Neural cell (in vitro differentiated cells): ENCODE results near the gene CAPN12. TPM values are rescaled to one million over a fixed set of nuclear protein-coding genes. Genes with fewer than 3 reads are reported as not detected.

ENCODE experiments used
- H2AFZ ChIP-seq: fragments of 200-600, 300-800 bp; sonication (generic), shearing (Covaris generic); 2 replicates; pipeline ENCODE4 v1.6.0; 2014; ENCODE audit warnings: low read depth, mild to moderate bottlenecking, antibody characterized with exemption, low read length, moderate library complexity
- H3F3A ChIP-seq: fragments of 200-600 bp; shearing (Covaris generic); 2 replicates; pipeline ENCODE4 v1.6.1; 2016; ENCODE audit warnings: mild to moderate bottlenecking, moderate library complexity, mixed read lengths, antibody characterized with exemption, low read length; ENCODE audit not compliant: insufficient read depth, poor library complexity, severe bottlenecking
- H3K27ac ChIP-seq: fragments of 200-600, 300-800 bp; sonication (generic), shearing (Covaris generic); 2 replicates; pipeline ENCODE4 v1.5.1; 2014; ENCODE audit warnings: mild to moderate bottlenecking, low read length, moderate library complexity
- H3K27me3 ChIP-seq: fragments of 300-800, 200-600 bp; sonication (generic), shearing (Covaris generic); 2 replicates; pipeline ENCODE4 v1.6.0; 2014; ENCODE audit warnings: mild to moderate bottlenecking, low read depth, low read length, moderate library complexity; ENCODE audit not compliant: insufficient read depth
- H3K36me3 ChIP-seq: fragments of 300-800, 200-600 bp; sonication (generic), shearing (Covaris generic); 2 replicates; pipeline ENCODE4 v1.5.1; 2014; ENCODE audit warnings: mild to moderate bottlenecking, antibody characterized with exemption, low read length, moderate library complexity; ENCODE audit not compliant: insufficient read depth
- H3K4me2 ChIP-seq: fragments of 300-800, 200-600 bp; sonication (generic), shearing (Covaris generic); 2 replicates; pipeline ENCODE4 v1.6.0; 2014; ENCODE audit warnings: mild to moderate bottlenecking, low read length
- H3K4me3 ChIP-seq: fragments of 300-800, 200-600 bp; sonication (generic), shearing (Covaris generic); 2 replicates; pipeline ENCODE4 v1.5.1; 2014; ENCODE audit warnings: mild to moderate bottlenecking, low read length, moderate library complexity
- H3K79me2 ChIP-seq: fragments of 200-600 bp; shearing (Covaris generic); replicated peaks from 2 replicates; pipeline ENCODE4 v1.6.0; 2014; ENCODE audit warnings: mild to moderate bottlenecking, low read length, moderate library complexity; ENCODE audit not compliant: insufficient read depth
- H3K9ac ChIP-seq: fragments of 300-800, 200-600 bp; sonication (generic), shearing (Covaris generic); 2 replicates; pipeline ENCODE4 v1.6.1; 2016; ENCODE audit warnings: mild to moderate bottlenecking, low read length, mixed read lengths
- H3K9me2 ChIP-seq: fragments of 200-600 bp; shearing (Covaris generic); 2 replicates; pipeline ENCODE4 v1.6.1; 2016; ENCODE audit warnings: mild to moderate bottlenecking, low read length, mixed read lengths; ENCODE audit not compliant: insufficient read depth
- H3K9me3 ChIP-seq: fragments of 200-600, 300-800 bp; sonication (generic), shearing (Covaris generic); 2 replicates; pipeline ENCODE4 v1.6.1; 2016; ENCODE audit warnings: mild to moderate bottlenecking, mixed run types, low read length, moderate library complexity, mixed read lengths
- H4K20me1 ChIP-seq: fragments of 200-600 bp; shearing (Covaris generic); 2 replicates; pipeline ENCODE4 v1.6.1; 2016; ENCODE audit warnings: mild to moderate bottlenecking, mixed run types; ENCODE audit not compliant: insufficient read depth
- CTCF ChIP-seq: fragments of 450-650 bp; IDR thresholded peaks from 2 replicates; pipeline ENCODE4 v1.5.1; 2014; ENCODE audit warnings: antibody characterized with exemption, mild to moderate bottlenecking, moderate library complexity; ENCODE audit not compliant: poor library complexity, severe bottlenecking
- EP300 ChIP-seq: fragments of 450-650 bp; conservative IDR thresholded peaks from 2 replicates; pipeline ENCODE4 v1.6.1; 2014; ENCODE audit warnings: antibody characterized with exemption, mild to moderate bottlenecking, moderate library complexity; ENCODE audit not compliant: poor library complexity, severe bottlenecking
- EZH2 ChIP-seq: fragments of 200-600, 300-800 bp; shearing (Covaris generic), sonication (generic); IDR thresholded peaks from 2 replicates; pipeline ENCODE4 v1.6.1; 2014; ENCODE audit warnings: antibody characterized with exemption, low read length, borderline replicate concordance, mild to moderate bottlenecking; ENCODE audit not compliant: insufficient read depth, poor library complexity, severe bottlenecking
- MXI1 ChIP-seq: fragments of 450-650 bp; conservative IDR thresholded peaks from 2 replicates; pipeline ENCODE4 v1.6.1; 2014; ENCODE audit warnings: antibody characterized with exemption, mild to moderate bottlenecking; ENCODE audit not compliant: poor library complexity, severe bottlenecking
- POLR2AphosphoS5 ChIP-seq: IDR thresholded peaks from 2 replicates; pipeline ENCODE4 v1.6.1; 2012
- RAD21 ChIP-seq: fragments of 450-650 bp; conservative IDR thresholded peaks from 2 replicates; pipeline ENCODE4 v1.6.1; 2014; ENCODE audit warnings: antibody characterized with exemption, mild to moderate bottlenecking, moderate library complexity
- SMC3 ChIP-seq: fragments of 450-650 bp; conservative IDR thresholded peaks from 2 replicates; pipeline ENCODE4 v1.6.1; 2014; ENCODE audit warnings: antibody characterized with exemption, mild to moderate bottlenecking, moderate library complexity; ENCODE audit not compliant: poor library complexity
- TAF1 ChIP-seq: IDR thresholded peaks from 2 replicates; pipeline ENCODE4 v1.6.1; 2012; ENCODE audit warnings: low read depth
- polyA plus RNA-seq: library from polyadenylated mRNA; depleted of rRNA; stranded (reverse); fragments of >200 nt; gene quantifications from 2 replicates; pipeline ENCODE4 v1.2.3, GENCODE V29; 2014
- TF ChIP-seq, protein P1 (sequence below): IDR thresholded peaks from 2 replicates; pipeline ENCODE4 v1.6.1; 2012; ENCODE audit warnings: borderline replicate concordance

The CAPN12 gene
- polyA plus RNA-seq, 1 donor from 2014 or later = not detected

- Histone ChIP-seq H3K27me3 (no peaks in the 10 kb centered on the region), H3F3A (no peaks in the 10 kb centered on the region), H2AFZ (no peak overlapping the region), H3K4me2 (no peak overlapping the region), H3K79me2 (no peaks in the 10 kb centered on the region), H3K9me3 (no peaks in the 10 kb centered on the region), H3K9me2 (no peaks in the 10 kb centered on the region), H3K36me3 (no peaks in the 10 kb centered on the region), H3K4me3 (no peak overlapping the region), H3K27ac (no peak overlapping the region), H3K9ac (no peak overlapping the region), H4K20me1 (no peaks in the 10 kb centered on the region)
- no peak for TF ChIP-seq RAD21
- no peak for TF ChIP-seq MXI1
- TF ChIP-seq EP300 = no peak
- TF ChIP-seq CTCF = no peak
- no peak for TF ChIP-seq SMC3
- TF ChIP-seq, protein P1, sequence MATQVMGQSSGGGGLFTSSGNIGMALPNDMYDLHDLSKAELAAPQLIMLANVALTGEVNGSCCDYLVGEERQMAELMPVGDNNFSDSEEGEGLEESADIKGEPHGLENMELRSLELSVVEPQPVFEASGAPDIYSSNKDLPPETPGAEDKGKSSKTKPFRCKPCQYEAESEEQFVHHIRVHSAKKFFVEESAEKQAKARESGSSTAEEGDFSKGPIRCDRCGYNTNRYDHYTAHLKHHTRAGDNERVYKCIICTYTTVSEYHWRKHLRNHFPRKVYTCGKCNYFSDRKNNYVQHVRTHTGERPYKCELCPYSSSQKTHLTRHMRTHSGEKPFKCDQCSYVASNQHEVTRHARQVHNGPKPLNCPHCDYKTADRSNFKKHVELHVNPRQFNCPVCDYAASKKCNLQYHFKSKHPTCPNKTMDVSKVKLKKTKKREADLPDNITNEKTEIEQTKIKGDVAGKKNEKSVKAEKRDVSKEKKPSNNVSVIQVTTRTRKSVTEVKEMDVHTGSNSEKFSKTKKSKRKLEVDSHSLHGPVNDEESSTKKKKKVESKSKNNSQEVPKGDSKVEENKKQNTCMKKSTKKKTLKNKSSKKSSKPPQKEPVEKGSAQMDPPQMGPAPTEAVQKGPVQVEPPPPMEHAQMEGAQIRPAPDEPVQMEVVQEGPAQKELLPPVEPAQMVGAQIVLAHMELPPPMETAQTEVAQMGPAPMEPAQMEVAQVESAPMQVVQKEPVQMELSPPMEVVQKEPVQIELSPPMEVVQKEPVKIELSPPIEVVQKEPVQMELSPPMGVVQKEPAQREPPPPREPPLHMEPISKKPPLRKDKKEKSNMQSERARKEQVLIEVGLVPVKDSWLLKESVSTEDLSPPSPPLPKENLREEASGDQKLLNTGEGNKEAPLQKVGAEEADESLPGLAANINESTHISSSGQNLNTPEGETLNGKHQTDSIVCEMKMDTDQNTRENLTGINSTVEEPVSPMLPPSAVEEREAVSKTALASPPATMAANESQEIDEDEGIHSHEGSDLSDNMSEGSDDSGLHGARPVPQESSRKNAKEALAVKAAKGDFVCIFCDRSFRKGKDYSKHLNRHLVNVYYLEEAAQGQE = no peak
- no peak for TF ChIP-seq TAF1
- no peak for TF ChIP-seq EZH2
- no peak for TF ChIP-seq POLR2AphosphoS5
These were observed 35.2 kb downstream of the CAPN12 start for GRCh38 chr19:38709119-38709518.

- Histone ChIP-seq H3K9ac (no peak overlapping the region), H4K20me1 (no peaks in the 10 kb centered on the region), H3K27me3 (no peaks in the 10 kb centered on the region), H3K36me3 (no peaks in the 10 kb centered on the region), H3K4me3 (no peak overlapping the region), H3K27ac (no peak overlapping the region), H3K9me3 (no peaks in the 10 kb centered on the region), H3K79me2 (no peaks in the 10 kb centered on the region), H3K9me2 (no peaks in the 10 kb centered on the region), H3K4me2 (no peak overlapping the region), H3F3A (no peaks in the 10 kb centered on the region), H2AFZ (no peak overlapping the region)
- TF ChIP-seq TAF1 (no peak), RAD21 (no peak), MXI1 (no peak), CTCF (no peak), EP300 (no peak), POLR2AphosphoS5 (no peak), SMC3 (no peak), EZH2 (no peak)
- TF ChIP-seq, protein P1 = no peak
These were observed 35.8 kb downstream of the CAPN12 start for GRCh38 chr19:38708413-38709024.
